Myocyte (in vitro differentiated cells): ENCODE results near the gene FAM83D. TPM values are rescaled to one million over a fixed set of nuclear protein-coding genes. Genes with fewer than 3 reads are reported as not detected.

Experiments
- DNase-seq: peaks from one replicate; pipeline ENCODE4 v3.0.0-alpha.2; 2012; ENCODE audit warnings: low read depth
- total RNA-seq: library from RNA; depleted of rRNA; stranded (reverse); fragments of >200 nt; gene quantifications from 2 replicates; pipeline ENCODE4 v1.2.3, GENCODE V29; 2014

The FAM83D gene
- total RNA-seq, 1 donor from 2014 or later: 0.67 TPM

GRCh38 chr20:38894091-38894847, 31.9 kb upstream of the FAM83D start:
- peak; percentile 43 for DNase-seq

- DNase-seq: no peak
These were observed 30.9 kb upstream of the FAM83D start for GRCh38 chr20:38895098-38895949.

GRCh38 chr20:38896009-38896594, 30.1 kb upstream of the FAM83D start:
- no peak for DNase-seq

- no peak for DNase-seq
These were observed 28.9 kb upstream of the FAM83D start for GRCh38 chr20:38897267-38897666.

GRCh38 chr20:38900606-38901005, 25.6 kb upstream of the FAM83D start:
- DNase-seq: no peak

GRCh38 chr20:38902601-38903000, 23.6 kb upstream of the FAM83D start:
- no peak for DNase-seq

GRCh38 chr20:38903335-38903734, 22.9 kb upstream of the FAM83D start:
- DNase-seq: no peak

- no peak for DNase-seq
These were observed 20.8 kb upstream of the FAM83D start for GRCh38 chr20:38905375-38905774.

GRCh38 chr20:38907918-38908677, 18.1 kb upstream of the FAM83D start:
- no peak for DNase-seq

- no peak for DNase-seq
These were observed 10.9 kb upstream of the FAM83D start for GRCh38 chr20:38915355-38915754.

GRCh38 chr20:38917657-38918056, 8.6 kb upstream of the FAM83D start:
- DNase-seq: no peak

- no peak for DNase-seq
These were observed 8.0 kb upstream of the FAM83D start for GRCh38 chr20:38918172-38918571.

- no peak for DNase-seq
These were observed 6.5 kb upstream of the FAM83D start for GRCh38 chr20:38919683-38920082.

GRCh38 chr20:38920411-38920810, 5.8 kb upstream of the FAM83D start:
- no peak for DNase-seq

GRCh38 chr20:38920851-38921250, 5.4 kb upstream of the FAM83D start:
- DNase-seq: no peak

GRCh38 chr20:38924718-38925117, 1.5 kb upstream of the FAM83D start:
- no peak for DNase-seq

- peak; percentile 5 for DNase-seq
These were observed 858 bp downstream of the FAM83D start for GRCh38 chr20:38926934-38927616.

GRCh38 chr20:38927902-38928578, 1.8 kb downstream of the FAM83D start:
- no peak for DNase-seq

- DNase-seq: no peak
These were observed 4.0 kb downstream of the FAM83D start for GRCh38 chr20:38930242-38930569.

GRCh38 chr20:38931984-38932383, 5.8 kb downstream of the FAM83D start:
- DNase-seq: no peak
